Measurements from ENCODE around the gene ORAI1. TPM values are rescaled to one million over a fixed set of nuclear protein-coding genes. Genes with fewer than 3 reads are reported as not detected.
"Not testable (repeated sequence)": the region's sequence is repeated elsewhere in the genome, so short reads cannot be mapped to it uniquely, and the experiment has no call there.

The ORAI1 gene
- total and polyA plus RNA-seq, 5 experiments from 2014 or later, result 44.6 to 158 (median 122) TPM

GRCh38 chr12:121582583-121583333 is 43.6 kb upstream of the ORAI1 start:
- Mint-ChIP-seq H3K4me1 (peaks cover 16 to 41% (median 35%) of the 10 kb centered on the region in 4 donors), H3K27ac (peak overlapping the region; percentile 77 to 100 (median 94)), H3K4me3 (peak overlapping the region in 8 of 10 donors; percentile 0 to 99 (median 57)), H3K27me3 (no peaks in the 10 kb centered on the region), H3K36me3 (no peaks in the 10 kb centered on the region), H3K9me3 (no peaks in the 10 kb centered on the region)
- ATAC-seq (no peak), DNase-seq (no peak)
- POLR2A ChIA-PET, result interaction anchor here (0.7 to 10.6 kb wide), 5 partner anchors 42 to 212 kb away, joined by 3 to 150 read pairs (median 3); partner anchors contain the start of gene ORAI1

GRCh38 chr12:121583334-121583661 is 43.0 kb upstream of the ORAI1 start:
- DNase-seq, ATAC-seq, H3K36me3 Mint-ChIP-seq, H3K27me3 Mint-ChIP-seq, H3K9me3 Mint-ChIP-seq: not testable (repeated sequence)
- H3K4me1 Mint-ChIP-seq, result peaks cover 16 to 41% (median 35%) of the 10 kb centered on the region in 4 donors
- peak overlapping the region in 3 of 10 donors; percentile 4 to 39 (median 34) for H3K4me3 Mint-ChIP-seq
- POLR2A ChIA-PET, result interaction anchor here (0.8 to 10.6 kb wide), 4 partner anchors 41 to 211 kb away, joined by 3 to 150 read pairs (median 3); partner anchors contain the start of gene ORAI1
- peak overlapping the region; percentile 14 to 100 (median 82) for H3K27ac Mint-ChIP-seq

DNA sequence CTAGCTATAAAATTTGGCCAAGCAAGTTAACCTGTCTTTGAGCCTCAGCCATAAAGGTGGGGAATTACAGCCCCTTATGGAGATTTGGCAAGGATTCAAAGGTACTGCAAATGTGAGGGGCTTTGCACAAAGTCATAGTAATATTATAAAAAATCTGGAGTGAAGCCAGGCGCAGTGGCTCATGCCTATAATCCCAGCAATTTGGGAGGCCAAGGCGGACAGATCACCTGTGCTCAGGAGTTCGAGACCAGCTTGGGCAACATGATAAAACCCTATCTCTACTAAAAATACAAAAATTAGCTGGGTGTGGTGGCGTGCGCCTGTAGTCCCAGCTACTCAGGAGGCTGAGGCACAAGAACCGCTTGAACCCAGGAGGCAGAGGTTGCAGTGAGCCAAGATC is 41.4 kb upstream of the ORAI1 start:
- not testable (repeated sequence) for H3K9me3 Mint-ChIP-seq, H3K27me3 Mint-ChIP-seq, H3K4me3 Mint-ChIP-seq, ATAC-seq, H3K36me3 Mint-ChIP-seq, DNase-seq
- H3K27ac Mint-ChIP-seq, result peak overlapping the region in 8 of 10 donors; percentile 3 to 91 (median 39)
- peaks cover 15 to 42% (median 39%) of the 10 kb centered on the region in 4 donors for H3K4me1 Mint-ChIP-seq
- POLR2A ChIA-PET, result interaction anchor here (0.6 to 10.6 kb wide), 2 partner anchors 15 to 40 kb away, joined by 5 to 150 read pairs; partner anchors contain the start of gene ORAI1

DNA sequence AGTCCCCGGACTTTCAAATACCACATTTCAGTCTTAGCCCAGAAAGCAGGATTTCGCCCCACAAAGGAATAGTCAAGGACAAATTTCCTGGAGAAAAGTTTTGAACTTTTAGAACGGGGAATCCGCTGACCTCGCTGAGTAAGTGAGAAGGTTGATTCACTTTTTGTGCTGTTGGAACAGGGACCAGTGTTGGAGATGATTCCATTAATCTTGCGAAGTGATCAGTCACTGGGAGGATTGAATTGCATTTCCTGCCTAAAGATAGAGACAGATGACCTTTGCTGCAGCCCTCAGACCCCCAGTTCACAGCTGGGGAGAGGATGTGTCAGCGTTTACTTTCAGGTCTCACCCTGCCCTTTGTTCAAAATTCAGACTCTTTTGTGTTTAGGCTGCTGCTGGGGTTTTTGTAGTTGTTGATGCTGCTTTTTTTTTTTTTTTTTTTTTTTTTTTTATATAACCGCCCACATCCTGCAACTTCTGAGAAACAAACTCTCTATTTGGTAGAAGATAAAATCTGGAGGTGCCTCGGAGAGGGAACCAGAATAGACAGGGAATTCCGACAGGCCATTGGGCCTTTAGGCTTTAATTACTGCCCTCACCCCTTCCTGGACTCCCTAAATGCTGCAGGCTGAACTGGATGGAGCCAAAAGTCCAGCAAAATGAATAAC is 35.7 kb upstream of the ORAI1 start:
- Mint-ChIP-seq H3K27me3 (peaks cover 0 to 2% (median 0%) of the 10 kb centered on the region in 5 donors), H3K9me3 (no peaks in the 10 kb centered on the region), H3K4me1 (peaks cover 13 to 40% (median 40%) of the 10 kb centered on the region in 4 donors), H3K4me3 (peak overlapping the region; percentile 65 to 91 (median 89)), H3K27ac (peak overlapping the region; percentile 95 to 99 (median 98)), H3K36me3 (peaks cover 0 to under 1% (median 0%) of the 10 kb centered on the region in 3 donors)
- POLR2A ChIA-PET, result interaction anchor here (0.6 to 5.1 kb wide), 14 partner anchors 8 to 214 kb away, joined by 3 to 146 read pairs (median 8); partner anchors contain the start of genes KDM2B and ORAI1
- ATAC-seq, result peak; percentile 72 to 80
- DNase-seq, result peak; percentile 25 to 92 (median 70)

DNA sequence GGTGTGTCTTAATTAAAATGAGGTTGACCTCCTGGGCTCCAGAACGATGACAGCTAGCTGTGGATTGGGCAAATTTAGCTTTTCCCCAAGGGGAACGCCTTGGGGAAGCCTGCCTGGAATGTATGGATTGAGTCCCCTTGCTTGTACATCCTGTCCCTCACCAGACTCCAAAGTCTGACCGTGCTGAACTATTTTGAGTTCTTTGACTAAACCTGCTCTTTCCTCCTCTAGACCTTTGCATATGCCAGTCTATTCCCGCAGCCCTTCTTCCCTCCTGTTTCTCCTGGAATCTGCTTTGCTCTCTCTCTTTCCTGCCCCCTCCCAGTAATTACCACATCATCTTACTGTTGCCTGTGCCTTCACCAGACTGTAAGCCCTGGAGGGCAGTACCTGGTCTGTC is 34.0 kb upstream of the ORAI1 start:
- H3K27ac Mint-ChIP-seq, result peak overlapping the region; percentile 43 to 99 (median 90)
- ATAC-seq (no peak), DNase-seq (no peak)
- POLR2A ChIA-PET, result interaction anchor here (2.5 to 5.1 kb wide), 3 partner anchors 14 to 80 kb away, joined by 9 to 146 read pairs (median 28); partner anchors contain the start of genes KDM2B and ORAI1
- H3K4me1 Mint-ChIP-seq, result peaks cover 13 to 40% (median 36%) of the 10 kb centered on the region in 4 donors
- H3K36me3 Mint-ChIP-seq, result peaks cover 0 to 4% (median 0%) of the 10 kb centered on the region in 3 donors
- H3K4me3 Mint-ChIP-seq, result peak overlapping the region in 8 of 10 donors; percentile 3 to 67 (median 46)
- H3K9me3 Mint-ChIP-seq, result no peaks in the 10 kb centered on the region
- peaks cover 0 to 2% (median 0%) of the 10 kb centered on the region in 5 donors for H3K27me3 Mint-ChIP-seq

DNA sequence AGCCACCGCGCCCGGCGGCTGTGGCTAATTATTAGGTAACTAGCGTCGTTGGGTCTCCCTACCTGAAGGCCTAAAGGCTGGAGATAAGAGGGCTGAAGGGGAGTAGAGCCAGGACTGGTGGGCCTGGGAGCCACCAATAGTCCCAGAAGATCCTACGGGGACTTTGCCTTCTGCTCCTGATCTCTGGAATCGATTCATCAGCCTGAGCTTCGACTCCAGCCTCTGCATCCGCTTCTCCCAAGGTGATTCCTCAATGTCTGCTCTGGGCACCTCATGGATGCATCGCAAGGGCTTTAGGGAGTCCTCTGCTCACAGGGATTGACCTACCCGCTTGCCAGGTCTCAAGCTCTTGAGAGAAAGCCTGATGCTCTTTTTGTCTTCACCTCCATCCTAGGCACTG is 30.8 kb upstream of the ORAI1 start:
- H3K27ac Mint-ChIP-seq, result peak overlapping the region in 2 of 10 donors; percentile 41 to 43

GRCh38 chr12:121596526-121596925 is 29.8 kb upstream of the ORAI1 start:
- no peaks in the 10 kb centered on the region for H3K27me3 Mint-ChIP-seq

More for the DNA sequence above, 30.8 kb upstream of the ORAI1 start:
- Mint-ChIP-seq H3K4me1 (peaks cover 12 to 40% (median 25%) of the 10 kb centered on the region in 4 donors), H3K9me3 (no peaks in the 10 kb centered on the region), H3K4me3 (no peak overlapping the region), H3K36me3 (peaks cover 0 to 4% (median 0%) of the 10 kb centered on the region in 3 donors), H3K27me3 (peaks cover 0 to 1% (median 0%) of the 10 kb centered on the region in 5 donors)
- POLR2A ChIA-PET, result interaction anchor here (1.0 to 2.1 kb wide), 3 partner anchors 9 to 16 kb away, joined by 3 to 9 read pairs (median 6); partner anchors contain the start of gene KDM2B
- ATAC-seq (no peak), DNase-seq (no peak)

GRCh38 chr12:121600702-121601336 is 25.5 kb upstream of the ORAI1 start:
- DNase-seq (no peak), ATAC-seq (no peak)
- Mint-ChIP-seq H3K36me3 (peaks cover 0 to 2% (median 0%) of the 10 kb centered on the region in 3 donors), H3K4me1 (peaks cover 0 to 11% (median 1%) of the 10 kb centered on the region in 4 donors), H3K27me3 (no peaks in the 10 kb centered on the region), H3K9me3 (no peaks in the 10 kb centered on the region), H3K27ac (peak overlapping the region in 2 of 10 donors; percentile 7 to 12), H3K4me3 (no peak overlapping the region)
- POLR2A ChIA-PET, result interaction anchor here (0.5 to 1.1 kb wide), 5 partner anchors 9 to 82 kb away, joined by 3 to 6 read pairs (median 4); no protein-coding TSS in a partner anchor

More at GRCh38 chr12:121596526-121596925, 29.8 kb upstream of the ORAI1 start:
- ATAC-seq (no peak), DNase-seq (no peak)
- Mint-ChIP-seq H3K4me3 (no peak overlapping the region), H3K27ac (no peak overlapping the region), H3K36me3 (peaks cover 0 to 4% (median 0%) of the 10 kb centered on the region in 3 donors), H3K4me1 (peaks cover 8 to 30% (median 16%) of the 10 kb centered on the region in 4 donors), H3K9me3 (no peaks in the 10 kb centered on the region)
- POLR2A ChIA-PET, result interaction anchor here (1.5 kb wide), 1 partner anchor 15 kb away, joined by 3 read pairs; no protein-coding TSS in a partner anchor

DNA sequence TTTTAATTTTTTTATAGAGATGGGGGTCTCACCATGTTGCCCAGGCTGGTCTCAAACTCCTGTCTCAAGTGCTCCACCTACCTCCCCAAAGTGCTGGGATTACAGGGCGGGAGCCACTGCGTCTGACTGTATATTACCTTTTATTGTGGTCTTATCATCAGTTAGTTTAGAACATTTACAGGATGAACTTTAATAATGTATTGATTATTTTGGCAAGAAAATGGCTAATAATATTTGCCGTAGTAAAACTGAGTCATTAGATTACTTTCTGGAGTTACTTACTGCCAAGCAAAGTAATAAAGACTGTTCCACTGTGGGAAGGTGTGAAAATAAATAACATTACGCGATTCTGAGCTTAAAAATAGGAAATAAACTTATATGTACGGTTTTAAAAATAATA is 23.6 kb upstream of the ORAI1 start:
- Mint-ChIP-seq H3K9me3 (no peaks in the 10 kb centered on the region), H3K27me3 (no peaks in the 10 kb centered on the region), H3K36me3 (no peaks in the 10 kb centered on the region), H3K4me1 (peaks cover 0 to 11% (median 2%) of the 10 kb centered on the region in 4 donors), H3K27ac (peak overlapping the region in 1 of 10 donors; percentile 46), H3K4me3 (no peak overlapping the region)
- POLR2A ChIA-PET, result interaction anchor here (1.5 to 2.0 kb wide), 2 partner anchors 12 to 24 kb away, joined by 7 to 9 read pairs; no protein-coding TSS in a partner anchor
- DNase-seq (no peak), ATAC-seq (no peak)

GRCh38 chr12:121603581-121603980 is 22.7 kb upstream of the ORAI1 start:
- no peaks in the 10 kb centered on the region for H3K36me3 Mint-ChIP-seq
- no peaks in the 10 kb centered on the region for H3K27me3 Mint-ChIP-seq
- no peak for ATAC-seq
- DNase-seq, result no peak
- H3K27ac Mint-ChIP-seq, result no peak overlapping the region
- POLR2A ChIA-PET, result interaction anchor here (0.7 to 2.0 kb wide), 3 partner anchors 8 to 24 kb away, joined by 6 to 9 read pairs (median 7); no protein-coding TSS in a partner anchor
- peaks cover 0 to 5% (median 2%) of the 10 kb centered on the region in 4 donors for H3K4me1 Mint-ChIP-seq
- H3K4me3 Mint-ChIP-seq, result no peak overlapping the region
- H3K9me3 Mint-ChIP-seq, result no peaks in the 10 kb centered on the region

DNA sequence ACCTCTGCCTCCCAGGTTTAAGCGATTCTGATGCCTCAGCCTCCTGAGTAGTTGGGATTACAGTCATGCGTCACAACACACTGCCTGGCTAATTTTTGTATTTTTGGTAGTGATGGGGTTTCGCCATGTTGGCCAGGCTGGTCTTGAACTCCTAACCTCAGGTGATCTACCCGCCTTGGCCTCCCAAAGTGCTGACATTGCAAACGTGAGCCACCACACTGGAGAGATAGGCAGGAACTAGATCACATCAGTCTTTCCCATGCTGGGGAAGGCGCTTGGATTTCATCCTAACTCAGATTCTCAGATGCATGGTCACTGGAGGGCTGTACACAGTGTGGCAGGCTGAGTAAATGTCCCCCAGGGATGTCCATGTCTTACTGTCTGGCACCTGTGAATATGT is 18.0 kb upstream of the ORAI1 start:
- H3K27ac Mint-ChIP-seq, result peak overlapping the region in 4 of 10 donors; percentile 17 to 82 (median 55)
- peaks cover 0 to 7% (median 3%) of the 10 kb centered on the region in 4 donors for H3K4me1 Mint-ChIP-seq
- no peaks in the 10 kb centered on the region for H3K9me3 Mint-ChIP-seq
- no peaks in the 10 kb centered on the region for H3K27me3 Mint-ChIP-seq
- no peak for ATAC-seq
- DNase-seq, result no peak
- no peak overlapping the region for H3K4me3 Mint-ChIP-seq
- POLR2A ChIA-PET, result no interaction called here
- H3K36me3 Mint-ChIP-seq, result no peaks in the 10 kb centered on the region
